ENCODE measurements around the gene SUGCT. TPM values are rescaled to one million over a fixed set of nuclear protein-coding genes. Genes with fewer than 3 reads are reported as not detected.

SUGCT gene
- total RNA-seq, 1 donor from 2014 or later = 1.6 TPM

GRCh38 chr7:40095695-40096327 lies 39.0 kb upstream of the SUGCT start:
- Mint-ChIP-seq H3K9me3 (ENCODE audit: unreplicated experiment) (no peaks in the 10 kb centered on the region), H3K27me3 (ENCODE audit: unreplicated experiment) (no peaks in the 10 kb centered on the region), H3K36me3 (ENCODE audit: low read depth, unreplicated experiment) (peaks cover 20% of the 10 kb centered on the region), H3K27ac (ENCODE audit: unreplicated experiment) (no peak overlapping the region), H3K4me1 (ENCODE audit: unreplicated experiment) (no peaks in the 10 kb centered on the region), H3K4me3 (ENCODE audit: unreplicated experiment) (no peak overlapping the region)
- no peak for TF ChIP-seq CTCF (IDR thresholded peaks at IDR 0.05; ENCODE audit: unreplicated experiment)
- DNase-seq (ENCODE audit: low spot score) = no peak

- H3K36me3 Mint-ChIP-seq (ENCODE audit: low read depth, unreplicated experiment) = peaks cover 14% of the 10 kb centered on the region
- H3K27me3 Mint-ChIP-seq (ENCODE audit: unreplicated experiment) = no peaks in the 10 kb centered on the region
- H3K9me3 Mint-ChIP-seq (ENCODE audit: unreplicated experiment) = no peaks in the 10 kb centered on the region
- H3K27ac Mint-ChIP-seq (ENCODE audit: unreplicated experiment) = no peak overlapping the region
- no peak for TF ChIP-seq CTCF (IDR thresholded peaks at IDR 0.05; ENCODE audit: unreplicated experiment)
- DNase-seq (ENCODE audit: low spot score) = no peak
- no peaks in the 10 kb centered on the region for H3K4me1 Mint-ChIP-seq (ENCODE audit: unreplicated experiment)
- H3K4me3 Mint-ChIP-seq (ENCODE audit: unreplicated experiment) = no peak overlapping the region
Measured at GRCh38 chr7:40097728-40098127, 37.1 kb upstream of the SUGCT start.

GRCh38 chr7:40098810-40099209 lies 36.0 kb upstream of the SUGCT start:
- Mint-ChIP-seq H3K4me3 (ENCODE audit: unreplicated experiment) (no peak overlapping the region), H3K36me3 (ENCODE audit: low read depth, unreplicated experiment) (peaks cover 12% of the 10 kb centered on the region), H3K27me3 (ENCODE audit: unreplicated experiment) (no peaks in the 10 kb centered on the region), H3K27ac (ENCODE audit: unreplicated experiment) (no peak overlapping the region), H3K9me3 (ENCODE audit: unreplicated experiment) (no peaks in the 10 kb centered on the region), H3K4me1 (ENCODE audit: unreplicated experiment) (no peaks in the 10 kb centered on the region)
- no peak for TF ChIP-seq CTCF (IDR thresholded peaks at IDR 0.05; ENCODE audit: unreplicated experiment)
- no peak for DNase-seq (ENCODE audit: low spot score)

GRCh38 chr7:40099837-40100236 lies 35.0 kb upstream of the SUGCT start:
- TF ChIP-seq CTCF (IDR thresholded peaks at IDR 0.05; ENCODE audit: unreplicated experiment) = no peak
- Mint-ChIP-seq H3K36me3 (ENCODE audit: low read depth, unreplicated experiment) (peaks cover 4% of the 10 kb centered on the region), H3K27me3 (ENCODE audit: unreplicated experiment) (no peaks in the 10 kb centered on the region), H3K4me1 (ENCODE audit: unreplicated experiment) (no peaks in the 10 kb centered on the region), H3K27ac (ENCODE audit: unreplicated experiment) (no peak overlapping the region), H3K4me3 (ENCODE audit: unreplicated experiment) (no peak overlapping the region), H3K9me3 (ENCODE audit: unreplicated experiment) (no peaks in the 10 kb centered on the region)
- DNase-seq (ENCODE audit: low spot score) = no peak

- Mint-ChIP-seq H3K4me1 (ENCODE audit: unreplicated experiment) (no peaks in the 10 kb centered on the region), H3K27me3 (ENCODE audit: unreplicated experiment) (no peaks in the 10 kb centered on the region), H3K36me3 (ENCODE audit: low read depth, unreplicated experiment) (peaks cover 4% of the 10 kb centered on the region), H3K9me3 (ENCODE audit: unreplicated experiment) (no peaks in the 10 kb centered on the region), H3K4me3 (ENCODE audit: unreplicated experiment) (no peak overlapping the region), H3K27ac (ENCODE audit: unreplicated experiment) (no peak overlapping the region)
- no peak for DNase-seq (ENCODE audit: low spot score)
- no peak for TF ChIP-seq CTCF (IDR thresholded peaks at IDR 0.05; ENCODE audit: unreplicated experiment)
Measured at GRCh38 chr7:40101201-40101600, 33.6 kb upstream of the SUGCT start.

Data from endothelial cell (in vitro differentiated cells).